GM18873 (cell line): ENCODE measurements around the gene CA10.

Source experiments
- ATAC-seq: cut with Tn5 transposase; IDR thresholded peaks from one replicate; pipeline ENCODE4 v1.9.1; 2021; ENCODE audit warnings: mild to moderate bottlenecking, moderate library complexity, moderate number of reproducible peaks; ENCODE audit not compliant: unreplicated experiment, low FRiP score

Gene CA10

DNA sequence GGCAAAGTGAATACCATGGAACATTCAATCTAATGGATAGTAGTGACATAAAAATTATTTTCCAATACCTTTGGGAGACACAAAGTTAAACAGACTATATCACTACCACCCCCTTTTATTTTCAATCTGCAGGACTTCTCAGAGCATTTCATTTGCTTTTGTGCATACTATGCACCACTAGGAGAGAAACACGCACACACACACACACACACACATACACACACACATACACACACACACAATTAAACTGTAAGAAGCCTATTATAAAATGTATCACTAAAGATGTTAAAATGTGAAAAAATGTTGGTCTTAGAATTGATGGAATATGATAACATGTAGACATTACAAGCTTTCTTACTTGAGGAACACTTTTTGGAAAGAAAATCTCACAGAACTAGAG is 331.4 kb downstream of the CA10 start:
- ATAC-seq: no peak

GRCh38 chr17:51820766-51821165 is 337.7 kb downstream of the CA10 start:
- no peak for ATAC-seq

- ATAC-seq: no peak
Observed at GRCh38 chr17:51820252-51820651, 338.3 kb downstream of the CA10 start.

- no peak for ATAC-seq
Observed at GRCh38 chr17:51819341-51820219, 338.9 kb downstream of the CA10 start.

- no peak for ATAC-seq
Observed at GRCh38 chr17:51818777-51819176, 339.7 kb downstream of the CA10 start.

DNA sequence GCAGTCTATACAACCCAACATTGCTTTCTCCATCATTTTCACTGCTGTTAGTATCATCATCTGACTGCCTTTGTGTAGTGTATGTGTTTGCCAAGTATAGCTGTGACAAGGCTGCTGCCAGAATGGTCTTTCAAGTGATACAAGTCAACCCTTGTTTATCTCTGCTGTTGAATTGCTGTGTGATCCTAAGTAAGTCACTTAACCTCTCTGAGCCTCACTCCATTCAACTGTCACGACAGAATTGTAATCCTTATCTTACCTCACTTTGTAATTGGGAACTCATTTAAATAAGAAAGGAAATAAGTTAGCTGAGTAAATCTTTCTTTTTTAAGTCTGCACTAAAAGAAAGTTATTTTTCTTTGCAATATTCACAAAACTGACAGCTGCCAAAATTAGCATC is 340.6 kb downstream of the CA10 start:
- ATAC-seq: no peak

DNA sequence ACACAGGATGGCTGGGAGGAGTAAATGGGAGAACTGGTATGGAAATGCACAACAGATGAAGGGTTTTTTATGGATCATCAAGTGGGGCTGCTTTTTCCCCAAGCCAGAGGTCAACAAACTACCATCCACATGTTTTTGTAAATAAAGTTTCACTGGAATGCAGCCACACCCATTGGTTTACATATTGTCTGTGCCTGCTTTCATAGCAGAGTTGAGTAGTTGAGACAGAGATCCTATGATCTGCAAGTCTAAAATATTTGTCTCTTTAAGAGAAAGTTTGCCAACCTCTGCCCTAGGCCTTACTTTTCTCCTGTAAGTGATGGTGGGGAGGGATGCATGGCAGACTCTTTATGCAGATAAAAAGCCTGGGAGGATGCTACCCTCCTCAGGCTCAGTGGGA is 341.4 kb downstream of the CA10 start:
- ATAC-seq: no peak

DNA sequence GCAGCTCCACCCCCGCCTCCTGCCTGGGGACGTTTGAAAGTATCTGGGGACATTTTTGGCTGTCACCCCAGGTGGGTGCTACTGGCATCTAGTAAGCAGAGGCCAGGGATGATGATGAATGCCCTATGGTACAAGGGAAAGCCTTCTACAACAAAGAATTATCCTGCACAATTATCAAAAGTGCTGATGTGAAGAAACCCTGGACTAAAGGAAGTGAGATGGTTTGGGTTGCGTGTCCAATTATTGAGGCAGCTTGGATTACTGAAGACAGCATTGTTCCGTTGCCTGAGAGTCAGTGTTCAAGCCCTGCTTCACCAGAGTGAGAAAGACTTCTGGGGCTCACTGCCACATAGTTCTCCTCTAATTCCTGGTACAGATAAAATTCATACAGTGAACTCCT is 343.4 kb downstream of the CA10 start:
- ATAC-seq: no peak

DNA sequence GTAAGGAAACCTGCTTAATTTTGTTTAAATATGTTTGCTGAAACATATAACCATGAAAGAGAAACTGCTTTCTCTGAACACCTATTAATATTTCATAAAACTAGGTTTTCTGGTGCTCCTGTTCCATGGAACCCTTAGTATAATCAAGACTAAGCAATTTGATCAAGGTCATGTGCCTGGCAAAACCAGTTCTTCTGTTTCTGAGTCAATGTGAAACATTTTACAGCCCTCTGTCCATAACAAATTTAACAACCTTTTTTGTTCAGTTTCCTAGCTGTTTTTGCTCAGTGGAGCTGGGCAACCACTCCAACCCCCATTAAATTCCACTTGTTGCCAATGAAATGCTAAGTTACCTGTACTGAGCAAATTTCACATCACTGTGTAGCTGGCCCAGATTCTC is 344.0 kb downstream of the CA10 start:
- ATAC-seq: no peak

- ATAC-seq: no peak
Observed at GRCh38 chr17:51813784-51814174, 344.7 kb downstream of the CA10 start.

- ATAC-seq: no peak
Observed at GRCh38 chr17:51813140-51813783, 345.3 kb downstream of the CA10 start.

- ATAC-seq: no peak
Observed at GRCh38 chr17:51807460-51807859, 351.1 kb downstream of the CA10 start.

DNA sequence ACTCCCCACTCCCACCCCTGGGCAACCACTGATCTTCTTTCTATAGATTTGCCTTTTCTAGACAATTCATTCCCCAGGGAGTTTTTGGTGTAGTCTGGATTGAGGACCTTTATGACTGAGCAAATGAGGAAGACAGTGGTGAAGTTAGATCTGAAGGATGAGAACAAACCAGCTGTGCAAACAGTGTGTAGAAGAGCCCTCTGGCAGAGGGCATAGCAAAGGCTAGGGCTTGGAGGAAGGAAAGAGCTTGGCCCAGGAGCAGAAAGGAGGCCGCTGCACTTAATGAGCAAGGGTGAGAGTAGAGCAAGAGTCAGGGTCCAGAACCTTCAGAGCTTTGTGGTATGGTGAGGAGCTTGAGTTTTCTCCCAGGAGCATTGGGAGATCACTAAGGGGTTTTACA is 352.7 kb downstream of the CA10 start:
- no peak for ATAC-seq

GRCh38 chr17:51805185-51805584 is 353.3 kb downstream of the CA10 start:
- ATAC-seq: no peak

DNA sequence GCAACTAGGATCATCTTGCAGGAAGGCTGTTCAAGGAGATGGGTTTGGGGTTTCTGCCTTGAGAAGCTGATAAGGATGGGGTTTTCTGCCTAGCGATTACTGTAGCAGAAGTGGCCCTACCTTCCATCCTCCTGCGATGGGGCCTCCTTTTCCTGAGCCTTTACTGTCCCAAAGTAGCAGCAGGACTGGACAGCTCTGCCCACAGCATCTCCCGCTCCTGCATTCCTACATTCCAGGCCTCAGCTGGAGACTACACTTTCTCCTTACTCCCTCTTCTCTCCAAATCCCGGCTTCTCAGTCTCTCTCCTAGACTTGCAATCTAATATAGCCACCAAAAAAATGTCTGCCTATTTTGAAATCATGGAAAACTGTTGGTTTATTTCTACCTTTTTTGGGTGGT is 355.4 kb downstream of the CA10 start:
- ATAC-seq: no peak

- no peak for ATAC-seq
Observed at GRCh38 chr17:51802544-51802943, 356.0 kb downstream of the CA10 start.

- no peak for ATAC-seq
Observed at GRCh38 chr17:51801626-51802025, 356.9 kb downstream of the CA10 start.

GRCh38 chr17:51799981-51800380 is 358.5 kb downstream of the CA10 start:
- ATAC-seq: no peak

DNA sequence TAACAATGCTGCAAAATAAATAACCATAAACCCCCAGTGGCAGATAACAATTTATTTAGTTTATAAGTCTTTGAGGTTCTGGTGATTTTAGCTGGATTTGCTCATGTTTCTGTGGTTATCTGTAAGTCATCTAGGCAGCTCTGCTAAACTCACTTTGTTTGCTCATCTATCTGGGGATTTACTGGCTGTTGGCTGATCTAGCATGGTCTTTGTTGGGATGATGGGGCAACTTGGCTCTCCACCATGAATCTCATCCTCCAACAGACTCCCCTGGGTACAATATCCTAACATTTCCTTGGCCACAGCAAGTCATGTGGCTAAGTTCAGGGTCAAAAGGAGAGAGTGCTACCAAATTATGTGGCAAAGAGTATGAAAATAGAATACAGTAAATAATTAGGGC is 359.3 kb downstream of the CA10 start:
- ATAC-seq: no peak

DNA sequence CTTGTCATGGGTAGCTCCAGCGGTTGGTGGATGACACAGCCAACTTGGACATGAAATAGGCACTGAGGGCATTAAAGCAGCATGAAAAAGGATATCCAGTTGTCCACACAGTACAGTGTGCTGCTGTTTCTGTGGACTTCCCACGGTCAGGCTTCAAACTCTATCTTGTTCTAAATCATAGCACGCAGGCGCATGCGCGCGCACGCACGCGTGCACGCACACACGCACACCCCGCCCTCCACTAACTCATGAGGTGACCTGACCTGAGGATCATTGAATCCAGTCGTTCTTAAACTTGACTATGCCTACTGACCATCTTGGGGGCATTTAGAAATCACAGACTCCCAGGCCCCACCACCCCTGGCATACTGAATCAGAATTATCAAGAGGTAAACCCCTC is 361.4 kb downstream of the CA10 start:
- no peak for ATAC-seq

- no peak for ATAC-seq
Observed at GRCh38 chr17:51796026-51796425, 362.5 kb downstream of the CA10 start.

GRCh38 chr17:51795401-51795800 is 363.1 kb downstream of the CA10 start:
- ATAC-seq: no peak
